IMR-90 (cell line): ENCODE data around the gene GRN. TPM values are rescaled to one million over a fixed set of nuclear protein-coding genes. Genes with fewer than 3 reads are reported as not detected.

Experiments used
- microRNA-seq, 2 experiments: library from miRNA; stranded (forward) in 1 of 2; unstranded in 1 of 2; fragments of 10-50 nt in 1 of 2; fragments of <30 nt in 1 of 2; gene quantifications in 1 of 2; microRNA quantifications in 1 of 2; one replicate each; pipeline versions ENCODE3 to v1.1.0; 2013 to 2020; ENCODE audit not compliant: insufficient read depth in 1 of 2, insufficient read length in 1 of 2, unreplicated experiment in 1 of 2
- polyA plus RNA-seq, 3 experiments: library from polyadenylated mRNA; depleted of rRNA; stranded (reverse); fragments of >200 nt; gene quantifications; 2 replicates each; pipeline ENCODE4 v1.2.3, GENCODE V29; 2012; ENCODE audit warnings: low replicate concordance in 1 of 3
- small RNA-seq, 5 experiments: library from RNA; depleted of rRNA; stranded (forward); fragments of <200 nt; gene quantifications; one replicate each; pipeline ENCODE3, GENCODE V24; 2012
- total RNA-seq: library from RNA; depleted of rRNA; stranded (reverse); fragments of >200 nt; gene quantifications from 2 replicates; pipeline ENCODE4 v1.2.3, GENCODE V29; 2012; rRNA removed

The GRN gene
- total and polyA plus RNA-seq, 2 of the 4 experiments (the other 2 are of a cell fraction) = 38.9 to 494 TPM

Small RNA genes lying within 50 kb of the gene (microRNA-seq; reads per million reads assigned to microRNA genes)
- gene RF00012 (ENCODE audit: insufficient read depth, insufficient read length) (not detected), gene RNU6-453P (ENCODE audit: insufficient read depth, insufficient read length) (not detected)

Small RNA genes lying within 50 kb of the gene (small RNA-seq; reads per million reads assigned to genes)
- 0 to 0.04 (median 0) reads per million in 5 experiments for gene RF00012
- 0 to 7.2 (median 0.16) reads per million in 5 experiments for gene RNU6-453P

Other genes with a start within 250 kb of the GRN start
- gene HDAC5, start 221.7 kb upstream of the GRN start, total RNA-seq = 61.3 and 71.4 TPM in 2 replicates
- gene HDAC5, start 221.7 kb upstream of the GRN start, polyA plus RNA-seq (2012; rRNA removed) = 47.0 and 50.0 TPM in 2 replicates
- gene HROB, start 203.4 kb upstream of the GRN start, total RNA-seq = 2.8 and 3.2 TPM in 2 replicates
- gene HROB, start 203.4 kb upstream of the GRN start, polyA plus RNA-seq (2012; rRNA removed) = 4.0 and 4.4 TPM in 2 replicates
- gene ASB16, start 174.6 kb upstream of the GRN start, total RNA-seq = not detected in 2 replicates
- gene ASB16, start 174.6 kb upstream of the GRN start, polyA plus RNA-seq (2012; rRNA removed) = 0.05 and 0.06 TPM in 2 replicates
- gene TMUB2, start 158.3 kb upstream of the GRN start, total RNA-seq = 16.5 and 17.8 TPM in 2 replicates
- 42.5 and 43.6 TPM in 2 replicates for gene TMUB2, start 158.3 kb upstream of the GRN start, polyA plus RNA-seq (2012; rRNA removed)
- 17.2 and 17.5 TPM in 2 replicates for gene ATXN7L3, start 145.4 kb upstream of the GRN start, total RNA-seq
- 38.3 and 40.9 TPM in 2 replicates for gene ATXN7L3, start 145.4 kb upstream of the GRN start, polyA plus RNA-seq (2012; rRNA removed)
- 42.1 and 49.4 TPM in 2 replicates for gene UBTF, start 125.6 kb upstream of the GRN start, total RNA-seq
- 25.6 and 29.7 TPM in 2 replicates for gene UBTF, start 125.6 kb upstream of the GRN start, polyA plus RNA-seq (2012; rRNA removed)
- not detected in 2 replicates for gene SLC4A1, start 77.2 kb upstream of the GRN start, total RNA-seq
- not detected in 2 replicates for gene SLC4A1, start 77.2 kb upstream of the GRN start, polyA plus RNA-seq (2012; rRNA removed)
- under 0.01 TPM in 2 replicates for gene RUNDC3A, start 36.7 kb upstream of the GRN start, total RNA-seq
- gene RUNDC3A, start 36.7 kb upstream of the GRN start, polyA plus RNA-seq (2012; rRNA removed) = 0.07 and 0.34 TPM in 2 replicates
- gene SLC25A39, start 20.5 kb upstream of the GRN start, total RNA-seq = 49.1 and 49.2 TPM in 2 replicates
- gene SLC25A39, start 20.5 kb upstream of the GRN start, polyA plus RNA-seq (2012; rRNA removed) = 99.7 and 119 TPM in 2 replicates
- gene FAM171A2, start 18.6 kb downstream of the GRN start, total RNA-seq = 3.1 and 3.2 TPM in 2 replicates
- gene FAM171A2, start 18.6 kb downstream of the GRN start, polyA plus RNA-seq (2012; rRNA removed) = 5.9 and 8.1 TPM in 2 replicates
- gene ITGA2B, start 44.3 kb downstream of the GRN start, total RNA-seq = under 0.01 TPM in 2 replicates
- gene ITGA2B, start 44.3 kb downstream of the GRN start, polyA plus RNA-seq (2012; rRNA removed) = 0.22 and 0.26 TPM in 2 replicates
- 8.8 and 13.3 TPM in 2 replicates for gene GPATCH8, start 158.1 kb downstream of the GRN start, total RNA-seq
- 13.2 and 13.4 TPM in 2 replicates for gene GPATCH8, start 158.1 kb downstream of the GRN start, polyA plus RNA-seq (2012; rRNA removed)
- 21.3 and 22.8 TPM in 2 replicates for gene FZD2, start 212.2 kb downstream of the GRN start, total RNA-seq
- 130 and 133 TPM in 2 replicates for gene FZD2, start 212.2 kb downstream of the GRN start, polyA plus RNA-seq (2012; rRNA removed)